ENCODE results near the gene NOTUM.

The NOTUM gene

GRCh38 chr17:81908793-81909192 lies 52.2 kb downstream of the NOTUM start:
- no peak for DNase-seq

GRCh38 chr17:81907219-81908145 lies 53.5 kb downstream of the NOTUM start:
- no peak for DNase-seq

- no peak for DNase-seq
These were observed 54.3 kb downstream of the NOTUM start for GRCh38 chr17:81906476-81907218.

DNA sequence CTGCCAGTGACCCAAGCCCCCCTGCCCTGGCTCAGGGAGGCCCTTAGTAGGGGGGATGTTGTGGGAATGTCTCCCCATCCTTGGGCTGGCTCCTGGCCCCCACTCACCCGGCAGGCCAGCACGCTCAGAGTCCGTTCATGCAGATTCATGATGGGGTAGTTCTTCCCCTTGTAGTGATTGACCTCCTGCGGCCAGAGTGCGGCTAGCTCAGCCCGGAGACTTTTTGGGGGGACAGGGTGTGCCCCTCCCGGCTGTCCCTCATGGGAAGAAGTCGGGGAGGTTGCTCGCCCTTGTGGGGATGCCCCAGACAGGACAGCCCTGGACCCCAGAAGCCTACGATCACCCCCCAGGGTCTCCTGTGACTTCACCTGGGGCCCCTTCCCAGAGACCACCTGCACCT lies 55.0 kb downstream of the NOTUM start:
- no peak for DNase-seq

DNA sequence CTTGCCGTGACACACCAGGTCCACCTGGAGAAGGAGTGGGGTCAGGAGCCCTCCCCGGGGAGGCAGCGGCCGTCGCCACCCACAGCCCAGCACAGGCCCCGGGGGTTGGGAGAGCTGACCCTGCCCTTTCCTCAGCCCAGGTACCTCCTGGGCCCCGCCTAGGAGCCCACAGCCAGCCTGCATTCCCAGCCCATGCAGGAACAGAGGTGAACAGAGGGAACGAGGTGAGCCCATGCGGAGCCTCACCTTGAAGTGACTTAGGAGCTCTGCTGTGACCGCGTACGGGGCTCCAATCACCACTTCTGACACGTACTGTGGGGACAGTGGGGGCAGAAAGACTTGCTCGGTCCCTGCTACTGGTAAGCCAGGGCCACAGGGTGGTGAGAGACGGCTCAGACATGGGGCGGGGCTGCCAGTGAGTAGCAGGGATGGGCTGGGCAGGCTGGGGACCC lies 55.5 kb downstream of the NOTUM start:
- DNase-seq: no peak

DNA sequence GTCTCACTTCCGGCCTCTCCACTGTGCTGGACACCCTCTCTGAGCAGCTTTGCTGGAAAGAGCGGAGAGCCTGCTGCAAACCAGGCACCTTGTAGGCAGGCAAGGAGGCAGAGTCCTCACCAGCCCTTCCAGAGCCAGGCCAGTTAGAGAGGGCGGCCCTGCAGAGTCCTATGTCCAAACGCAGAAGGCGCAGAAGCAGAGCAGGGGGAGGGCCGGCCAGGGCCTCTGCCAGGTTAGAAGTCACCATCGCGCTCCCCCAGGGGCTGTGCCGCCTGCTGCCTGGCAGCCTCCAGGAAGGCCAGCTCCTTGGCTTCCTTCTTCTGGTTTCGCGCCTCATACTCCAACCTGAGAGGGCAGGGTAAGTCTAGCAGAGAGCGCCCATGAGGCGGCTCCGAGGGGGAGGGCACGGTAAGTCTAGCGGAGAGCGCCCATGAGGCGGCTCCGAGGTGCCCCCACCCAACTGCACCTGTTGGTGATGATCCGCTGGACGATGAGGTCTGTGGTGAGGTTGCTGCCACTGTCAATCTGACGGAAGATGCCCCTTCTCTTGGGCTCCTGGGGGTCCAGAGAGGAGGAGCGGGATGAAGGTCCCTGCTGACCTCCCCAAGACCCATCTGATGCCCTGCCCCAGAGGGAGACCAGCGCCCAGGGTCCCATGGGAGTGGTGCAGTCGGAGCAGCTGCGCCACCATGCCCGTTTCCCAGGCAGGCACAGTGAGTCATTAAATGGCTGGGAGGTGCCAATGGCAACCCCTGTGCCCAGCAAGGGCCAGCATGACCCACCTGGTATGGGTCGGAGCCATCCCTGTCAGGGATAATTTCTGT lies 56.2 kb downstream of the NOTUM start:
- DNase-seq: no peak

DNA sequence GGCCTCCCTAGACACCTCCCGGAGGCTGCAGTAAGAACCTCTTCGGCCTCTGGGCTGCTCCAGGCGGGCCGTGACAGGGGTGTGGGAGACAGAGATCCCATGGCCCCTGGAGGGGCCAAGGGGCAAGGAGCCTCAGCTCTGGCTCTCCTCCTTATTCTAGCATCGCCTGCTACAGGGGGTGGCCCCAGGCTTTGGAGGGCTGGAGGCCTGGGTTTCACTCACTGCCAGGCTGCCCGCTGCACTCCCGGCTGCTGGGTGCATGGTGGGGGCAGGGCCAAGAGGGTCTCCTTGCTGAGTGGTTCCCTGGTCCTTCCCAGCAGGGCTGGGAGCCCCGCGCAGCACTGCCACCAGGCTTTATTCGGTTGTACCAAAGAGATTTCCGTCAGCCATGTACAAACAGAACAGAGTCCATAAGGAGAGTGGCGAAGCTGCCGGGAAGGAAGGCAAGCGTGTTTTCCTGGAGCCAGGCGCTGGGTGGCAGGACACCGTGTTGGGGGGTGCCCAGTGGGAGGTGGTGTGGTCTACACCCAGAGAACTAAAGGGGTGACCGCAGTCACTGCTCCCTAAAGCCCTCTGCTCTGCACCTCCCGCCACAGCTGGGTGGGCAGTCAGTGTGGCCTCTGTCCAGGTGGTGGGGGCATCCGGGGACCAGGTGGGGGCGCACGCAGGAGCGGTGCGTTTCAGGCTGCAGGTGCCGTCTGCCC lies 56.9 kb downstream of the NOTUM start:
- DNase-seq: no peak

DNA sequence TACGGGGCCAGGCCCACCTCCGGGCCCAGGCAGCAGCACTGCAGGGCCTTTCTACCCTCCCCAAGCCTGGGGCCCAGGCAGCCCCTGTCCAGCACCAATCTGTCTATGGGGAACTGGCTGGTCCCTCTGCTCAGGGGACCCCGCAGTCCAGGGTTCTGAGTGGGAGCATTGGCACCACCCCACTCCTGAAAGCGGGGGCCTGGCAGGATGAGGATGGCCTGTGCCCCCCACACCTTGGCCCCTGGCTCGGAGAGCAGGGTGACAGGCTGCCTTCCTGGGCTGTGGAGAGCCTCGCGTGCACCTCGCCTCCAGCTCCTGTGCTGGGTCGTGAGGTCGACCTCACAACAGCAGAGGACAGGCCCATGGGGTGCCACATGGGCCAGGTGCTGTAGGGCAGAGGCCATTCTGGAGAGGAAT lies 57.6 kb downstream of the NOTUM start:
- no peak for DNase-seq

GRCh38 chr17:81902653-81903414 lies 58.2 kb downstream of the NOTUM start:
- no peak for DNase-seq

Measured in DMS79 treated with DMSO at 0.1 percent for 48 hours (cell line).